GM21723 (cell line): Measurements from ENCODE around the gene FAM83D.

Experiments used
- ATAC-seq: cut with Tn5 transposase; IDR thresholded peaks from one replicate; pipeline ENCODE4 v1.9.1; 2021; ENCODE audit warnings: mild to moderate bottlenecking, moderate library complexity; ENCODE audit not compliant: unreplicated experiment

Gene FAM83D

DNA sequence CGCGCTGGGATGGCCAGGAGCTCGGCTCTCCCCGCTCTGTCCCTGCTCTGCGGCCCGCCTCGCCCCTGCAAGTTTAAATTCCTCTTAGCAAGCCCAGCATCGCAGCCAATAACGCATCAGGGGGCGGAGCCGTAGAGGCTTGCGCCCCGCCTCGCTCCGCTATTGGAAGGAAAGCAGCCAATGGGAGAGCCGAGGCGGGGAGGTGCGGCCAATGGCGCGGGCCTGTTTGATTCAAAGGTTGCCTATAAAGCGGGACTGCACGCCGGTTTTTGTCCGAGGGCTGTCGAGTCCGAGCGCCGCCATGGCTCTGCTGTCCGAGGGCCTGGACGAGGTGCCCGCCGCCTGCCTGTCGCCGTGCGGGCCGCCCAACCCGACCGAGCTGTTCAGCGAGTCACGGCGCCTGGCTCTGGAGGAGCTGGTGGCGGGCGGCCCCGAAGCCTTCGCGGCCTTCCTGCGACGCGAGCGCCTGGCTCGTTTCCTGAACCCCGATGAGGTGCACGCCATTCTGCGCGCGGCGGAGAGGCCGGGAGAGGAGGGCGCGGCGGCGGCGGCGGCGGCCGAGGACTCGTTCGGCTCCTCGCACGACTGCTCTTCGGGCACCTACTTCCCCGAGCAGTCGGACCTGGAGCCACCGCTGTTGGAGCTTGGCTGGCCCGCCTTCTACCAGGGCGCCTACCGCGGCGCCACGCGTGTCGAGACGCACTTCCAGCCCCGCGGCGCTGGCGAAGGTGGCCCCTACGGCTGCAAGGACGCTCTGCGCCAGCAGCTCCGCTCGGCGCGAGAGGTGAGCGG lies at the start of gene FAM83D:
FAM83D (plus strand) TSS at position 276 of the 792 bp plus-strand sequence; CDS start at position 302, 26 bp downstream.
- ATAC-seq, result peak; percentile 86

DNA sequence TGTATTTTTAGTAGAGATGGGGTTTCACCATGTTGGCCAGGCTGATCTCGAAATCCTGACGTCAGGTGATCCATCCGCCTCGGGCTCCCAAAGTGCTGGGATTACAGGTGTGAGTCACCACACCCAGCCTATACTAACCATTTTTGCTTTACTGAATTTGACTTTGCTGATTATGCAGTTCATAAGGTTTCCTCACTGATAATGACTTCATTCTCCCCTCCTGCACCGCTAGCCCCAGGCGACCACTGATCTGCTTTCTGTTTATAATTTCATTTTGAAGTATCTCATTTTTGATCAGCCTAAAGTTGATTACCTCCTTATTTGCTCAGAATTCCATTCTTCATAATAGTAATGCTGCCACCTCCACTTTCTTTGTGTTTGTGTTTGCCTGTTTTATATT lies 48.7 kb upstream of the FAM83D start:
- no peak for ATAC-seq

GRCh38 chr20:38878866-38879265 lies 47.4 kb upstream of the FAM83D start:
- ATAC-seq, result no peak

DNA sequence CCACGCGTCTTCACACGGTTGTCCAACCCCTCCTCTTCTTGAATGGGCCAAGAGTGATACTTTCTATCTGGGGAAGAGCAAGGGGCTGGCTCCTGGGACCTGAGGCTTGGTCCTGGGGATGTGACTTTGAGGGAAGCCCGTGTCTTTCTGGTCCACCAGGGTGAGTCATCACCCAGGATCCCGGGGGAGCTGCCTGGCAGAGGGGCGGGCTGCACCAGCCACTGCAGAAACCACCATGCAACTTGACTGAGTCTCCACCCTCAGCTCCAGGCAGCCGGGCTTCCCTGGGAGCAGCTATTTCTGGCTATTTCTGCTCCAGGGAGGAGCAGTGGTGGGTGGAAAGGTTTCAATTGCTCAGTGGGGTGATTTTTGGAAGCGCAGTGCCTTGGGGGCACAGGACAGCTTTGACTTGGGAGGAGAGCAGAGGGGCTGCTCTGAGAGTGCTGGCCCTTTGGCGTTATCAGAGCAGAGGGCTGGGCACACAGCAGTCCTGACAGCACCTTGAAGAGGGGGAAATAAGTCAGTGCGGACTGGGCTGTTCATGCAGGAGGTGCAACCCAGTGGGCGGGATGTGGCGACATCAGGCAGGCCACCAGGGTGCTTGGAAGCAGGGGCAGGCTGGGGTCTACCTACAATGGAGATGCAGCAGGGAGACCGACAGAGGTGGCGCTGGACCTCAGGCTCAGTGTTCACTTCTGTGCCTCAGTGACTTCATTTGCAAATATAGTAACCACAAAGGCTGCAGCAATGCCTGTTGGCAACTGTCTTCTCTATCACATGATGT lies 45.1 kb upstream of the FAM83D start:
- ATAC-seq, result no peak

- no peak for ATAC-seq
Measured at GRCh38 chr20:38881806-38882440, 44.3 kb upstream of the FAM83D start.

DNA sequence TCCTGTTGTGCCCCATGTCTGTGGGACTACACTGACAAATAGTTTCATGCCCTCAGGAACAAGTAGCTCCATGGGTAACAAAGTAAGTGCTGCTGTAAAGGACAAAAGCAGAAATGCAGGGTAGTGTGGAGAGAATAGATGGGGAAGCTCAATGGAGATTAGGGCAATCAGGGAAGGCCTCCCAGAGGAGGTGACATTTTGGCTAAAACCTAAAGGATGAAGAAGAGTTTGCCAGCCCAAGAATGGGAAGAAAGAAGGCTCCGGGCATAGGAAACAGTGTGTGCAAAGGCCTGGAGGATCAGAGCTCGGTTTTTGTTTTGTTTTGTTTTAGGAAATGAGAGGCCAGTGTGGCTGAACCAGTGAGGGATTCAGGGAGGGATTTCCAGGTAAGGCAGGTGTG lies 43.6 kb upstream of the FAM83D start:
- ATAC-seq, result no peak

- no peak for ATAC-seq
Measured at GRCh38 chr20:38883081-38883980, 42.9 kb upstream of the FAM83D start.

GRCh38 chr20:38883981-38884733 lies 42.1 kb upstream of the FAM83D start:
- ATAC-seq, result no peak

GRCh38 chr20:38885357-38885756 lies 40.9 kb upstream of the FAM83D start:
- ATAC-seq, result no peak

DNA sequence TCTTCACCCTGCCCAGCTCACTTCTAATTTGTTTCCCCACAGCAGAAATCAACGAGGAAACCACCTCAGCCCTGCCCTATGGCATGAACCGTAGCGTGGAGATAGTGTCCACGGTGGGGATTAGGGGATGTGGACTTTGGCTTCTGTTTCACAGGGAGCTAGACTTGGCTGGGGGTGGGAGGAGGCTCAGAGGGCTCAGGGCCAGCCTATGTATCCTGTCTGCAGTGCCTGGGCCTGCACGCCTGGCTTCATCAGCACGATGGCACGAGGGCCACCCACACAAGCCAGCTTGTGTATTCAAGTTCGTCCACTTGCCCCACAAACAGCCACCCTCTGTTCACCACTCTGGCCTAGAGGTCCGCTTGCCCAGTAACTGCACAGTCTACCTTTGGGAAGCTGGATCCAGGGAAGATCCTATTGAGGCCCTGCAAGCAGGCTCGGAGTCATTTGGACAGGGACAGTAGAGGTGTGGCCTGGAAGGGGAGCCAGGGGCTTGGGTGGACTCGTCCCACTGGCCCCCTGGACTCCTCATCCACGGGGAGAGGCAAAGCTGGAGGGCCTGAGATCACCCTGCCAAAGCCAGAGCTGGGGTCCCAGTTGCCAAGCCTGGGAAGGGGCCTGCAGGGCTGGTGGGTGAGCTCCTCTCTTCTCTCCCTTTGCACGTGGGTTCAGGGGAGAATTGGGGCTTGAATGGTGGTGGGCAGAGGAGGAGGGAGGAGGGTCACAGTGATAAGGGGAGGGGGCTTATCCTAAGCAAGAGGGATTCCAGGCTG lies 38.0 kb upstream of the FAM83D start:
- ATAC-seq, result no peak

- no peak for ATAC-seq
Measured at GRCh38 chr20:38889050-38889449, 37.2 kb upstream of the FAM83D start.

DNA sequence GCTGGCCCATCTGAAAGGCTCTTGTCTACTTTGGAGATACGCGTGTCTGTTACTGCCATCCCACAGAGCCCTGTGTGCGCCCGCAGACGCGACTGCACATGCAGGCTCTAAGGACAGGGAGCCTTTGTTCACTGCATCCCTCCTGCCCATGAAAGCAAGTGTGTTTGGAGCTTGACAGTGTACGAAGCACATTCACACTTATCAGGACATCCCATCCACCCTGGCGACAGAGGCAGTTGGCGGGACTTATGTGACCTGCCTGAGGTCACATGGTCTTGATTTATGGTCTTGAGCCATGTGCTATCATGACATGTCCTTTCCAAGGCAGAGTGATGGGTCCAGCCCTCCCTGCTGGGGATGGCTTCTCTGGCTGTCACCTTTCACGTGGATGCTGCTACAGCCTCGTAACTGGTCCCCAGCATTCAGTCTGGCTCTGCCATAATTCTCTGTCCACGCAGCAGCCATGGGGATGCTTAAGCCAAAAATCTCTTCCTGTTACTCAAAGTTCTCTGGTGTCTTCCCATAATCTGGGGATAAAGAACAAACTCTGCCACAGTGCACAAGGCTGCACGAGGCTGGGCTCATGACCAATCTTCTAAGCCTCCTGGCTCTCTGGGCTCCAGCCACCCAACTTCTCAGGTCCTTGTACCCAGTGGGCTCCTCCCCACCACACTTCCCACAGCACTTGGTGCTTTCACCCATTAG lies 36.3 kb upstream of the FAM83D start:
- ATAC-seq, result no peak

- ATAC-seq, result no peak
Measured at GRCh38 chr20:38890497-38890818, 35.8 kb upstream of the FAM83D start.

DNA sequence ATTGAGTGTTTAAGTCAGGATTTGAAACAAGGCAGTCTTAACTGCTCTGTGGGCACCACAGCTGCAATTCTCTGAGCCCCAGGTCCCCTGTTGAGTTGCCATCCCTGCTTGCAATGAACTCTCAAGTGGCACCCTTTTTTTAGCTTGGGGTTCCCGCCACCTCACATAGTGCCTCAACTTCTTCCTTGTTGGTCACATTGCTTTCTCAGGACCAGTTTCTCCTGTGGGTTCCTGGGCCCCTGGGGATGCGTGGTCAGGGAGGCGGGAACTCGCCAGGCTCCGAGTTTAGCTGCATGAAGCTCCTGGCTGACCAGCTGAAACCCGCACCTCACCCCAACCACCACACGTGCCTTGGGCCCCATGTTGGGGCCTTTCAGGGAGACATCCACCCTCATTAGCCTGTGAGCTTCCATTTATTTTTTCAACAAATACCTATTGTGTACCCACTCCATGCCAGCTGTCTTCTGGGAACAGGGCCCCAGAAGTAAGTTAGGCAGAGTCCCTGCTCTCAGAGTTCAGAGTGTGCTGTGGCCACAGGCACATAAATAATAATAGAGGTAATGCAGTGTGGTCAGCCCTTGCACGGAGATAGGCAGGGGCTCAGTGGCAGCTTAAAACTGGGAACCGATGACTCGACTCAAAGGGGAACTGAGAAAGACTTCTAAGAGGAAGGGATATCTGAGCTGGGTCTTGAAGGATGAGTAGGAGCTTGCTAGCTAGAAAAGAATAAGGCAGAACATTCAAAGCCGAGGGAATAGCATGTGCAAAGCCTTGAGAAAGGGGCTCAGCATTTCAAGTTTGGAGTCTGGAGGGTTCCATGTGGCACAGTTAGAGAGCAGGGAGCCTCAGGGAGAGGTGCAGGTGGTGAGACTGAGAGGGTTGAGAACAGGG lies 33.9 kb upstream of the FAM83D start:
- peak; percentile 53 for ATAC-seq

GRCh38 chr20:38893056-38893564 lies 33.1 kb upstream of the FAM83D start:
- peak; percentile 19 for ATAC-seq

DNA sequence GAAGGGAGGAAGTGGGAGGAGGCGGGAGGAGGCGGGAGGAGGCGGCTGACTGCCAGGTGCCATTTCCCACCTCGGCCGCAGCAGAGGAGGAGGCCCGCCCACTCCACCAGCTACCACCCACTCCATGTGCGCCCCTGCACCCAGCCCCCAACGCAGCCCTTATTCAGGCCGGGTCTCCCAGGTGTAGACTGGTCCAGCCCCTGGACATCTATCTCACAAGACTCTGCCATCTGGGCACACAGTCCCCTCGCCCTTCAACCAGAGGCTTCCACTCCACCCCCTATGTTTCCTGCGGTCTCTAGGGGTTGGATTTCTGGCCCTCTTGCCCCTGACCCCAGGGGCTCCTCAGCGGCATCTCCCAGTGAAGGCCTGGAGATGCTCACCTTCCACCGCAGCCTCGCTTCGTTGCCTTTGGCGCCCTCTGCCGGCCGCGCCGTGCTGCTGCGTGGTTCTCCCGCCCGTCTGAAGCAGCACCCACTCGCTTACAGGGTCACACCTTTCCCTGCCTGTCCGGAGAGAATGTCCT lies 32.6 kb upstream of the FAM83D start:
- peak; percentile 54 for ATAC-seq
